ENCODE results near the gene BMP2K. TPM values are rescaled to one million over a fixed set of nuclear protein-coding genes. Genes with fewer than 3 reads are reported as not detected.

Gene BMP2K
- total and polyA plus RNA-seq, 2 of the 8 experiments (the other 6 are each of a cell fraction or from before 2014, with no cell fraction given), result 15.6 to 24.1 TPM

DNA sequence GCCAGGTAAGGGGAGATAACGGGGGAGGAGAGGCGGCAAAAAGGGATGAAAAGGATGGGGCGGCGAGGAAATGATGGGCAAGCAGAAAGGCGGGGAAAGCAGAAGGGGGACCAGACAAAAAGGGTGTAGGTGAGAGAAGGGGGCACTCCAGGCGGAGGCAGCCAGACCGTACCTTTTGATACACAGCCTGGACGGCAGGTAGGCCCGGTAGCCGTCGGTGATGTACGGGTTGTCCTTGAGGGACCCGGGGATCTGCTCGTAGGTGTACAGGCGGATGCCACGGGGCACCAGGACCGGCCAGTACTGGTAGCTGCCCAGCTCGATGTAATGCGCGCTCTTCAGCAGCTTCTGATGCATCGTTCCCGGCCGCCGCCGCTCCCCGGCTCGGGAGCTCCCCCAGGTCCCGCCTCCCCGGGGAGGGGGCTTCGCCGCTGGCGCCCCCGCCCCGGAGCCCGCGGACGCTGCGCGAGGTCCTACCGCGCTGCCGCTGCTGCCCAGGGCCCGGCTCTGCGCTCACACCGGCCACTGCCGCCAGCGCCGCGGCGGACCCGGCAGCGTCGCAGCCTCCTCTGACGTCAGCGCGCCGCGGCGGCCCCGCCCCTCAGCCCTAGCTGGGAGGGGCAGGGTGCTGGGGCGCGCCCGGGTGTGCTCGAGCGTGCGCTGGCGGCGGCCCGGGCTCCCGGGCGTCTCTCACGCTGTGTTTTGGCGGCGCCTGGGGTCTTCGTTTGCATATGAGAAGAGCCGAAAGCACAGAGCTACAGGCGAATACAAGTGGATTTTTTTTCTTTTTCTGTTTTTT lies 162.9 kb downstream of the BMP2K start, which contains the start of gene PAQR3 (continued):
- TF ChIP-seq HDAC6 (IDR thresholded peaks at IDR 0.05; ENCODE audit: low read depth, low read length) (no peak), FOSL1 (IDR thresholded peaks at IDR 0.05; ENCODE audit: insufficient read depth, low read depth, low read length) (no peak), SP4 (IDR thresholded peaks at IDR 0.05; ENCODE audit: low read length) (no peak), ZNF274 (IDR thresholded peaks at IDR 0.05; ENCODE audit: borderline replicate concordance, extremely low read depth, low read length) (no peak), TAF1 (IDR thresholded peaks at IDR 0.05; ENCODE audit: low read depth, low read length) (peak; percentile 90), JUND (IDR thresholded peaks at IDR 0.05; ENCODE audit: low read length) (0 out of 2 replicates have a peak, but pooled peaks have one; percentile 32), KDM1A (IDR thresholded peaks at IDR 0.05; ENCODE audit: borderline replicate concordance, low read length) (no peak), BCL11A (IDR thresholded peaks at IDR 0.05; ENCODE audit: low read depth in 2 of 2, low read length in 2 of 2) (no peak), POLR2A (IDR thresholded peaks at IDR 0.05; ENCODE audit: control extremely low read depth in 1 of 2, low read depth in 2 of 2, low read length in 2 of 2) (peak; percentile 79 to 89), ASH2L (IDR thresholded peaks at IDR 0.05; ENCODE audit: low read length) (peak; percentile 84), CEBPB (IDR thresholded peaks at IDR 0.05; ENCODE audit: low read depth, low read length) (no peak), CHD1 (IDR thresholded peaks at IDR 0.05; ENCODE audit: low read depth, low read length) (no peak), HDAC2 (IDR thresholded peaks at IDR 0.05; ENCODE audit: borderline replicate concordance in 1 of 2, low read depth in 2 of 2, low read length in 2 of 2) (peak; percentile 64 to 90; a peak in 2 of 4 replicates), EGR1 (IDR thresholded peaks at IDR 0.05; ENCODE audit: borderline replicate concordance, low read depth, low read length) (0 out of 2 replicates have a peak, but pooled peaks have one; percentile 40), GABPA (IDR thresholded peaks at IDR 0.05; ENCODE audit: borderline replicate concordance, insufficient read depth, low read length) (no peak), KDM4A (IDR thresholded peaks at IDR 0.05; ENCODE audit: low read depth, low read length, severe bottlenecking) (peak; percentile 75)
- TF ChIP-seq, protein P1, sequence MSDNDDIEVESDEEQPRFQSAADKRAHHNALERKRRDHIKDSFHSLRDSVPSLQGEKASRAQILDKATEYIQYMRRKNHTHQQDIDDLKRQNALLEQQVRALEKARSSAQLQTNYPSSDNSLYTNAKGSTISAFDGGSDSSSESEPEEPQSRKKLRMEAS (IDR thresholded peaks at IDR 0.05), result no peak; the same call in 1 of the 2 replicates
